ENCODE data around the gene TMPRSS3.

TMPRSS3 gene

GRCh38 chr21:42350927-42351426 lies 44.9 kb downstream of the TMPRSS3 start, which contains the start of gene TFF2:
Gene TFF2, minus strand, starts transcription at chr21:42350994. Its CDS starts 37 bp downstream, at chr21:42350957.
- DNase-seq (ENCODE audit: low read depth in 2 of 2) = no peak

- no peak for DNase-seq (ENCODE audit: low read depth in 2 of 2)
These were observed 45.4 kb downstream of the TMPRSS3 start for GRCh38 chr21:42350318-42350910.

GRCh38 chr21:42349420-42350317 lies 46.2 kb downstream of the TMPRSS3 start:
- no peak for DNase-seq (ENCODE audit: low read depth in 2 of 2)

GRCh38 chr21:42348762-42349161 lies 47.1 kb downstream of the TMPRSS3 start:
- DNase-seq (ENCODE audit: low read depth in 2 of 2) = no peak

GRCh38 chr21:42347601-42348327 lies 48.1 kb downstream of the TMPRSS3 start:
- no peak for DNase-seq (ENCODE audit: low read depth in 2 of 2)

GRCh38 chr21:42346866-42347600 lies 48.8 kb downstream of the TMPRSS3 start:
- no peak for DNase-seq (ENCODE audit: low read depth in 2 of 2)

GRCh38 chr21:42346441-42346840 lies 49.4 kb downstream of the TMPRSS3 start:
- DNase-seq (ENCODE audit: low read depth in 2 of 2) = no peak

GRCh38 chr21:42344631-42345030 lies 51.2 kb downstream of the TMPRSS3 start:
- DNase-seq (ENCODE audit: low read depth in 2 of 2) = no peak

GRCh38 chr21:42343963-42344510 lies 51.8 kb downstream of the TMPRSS3 start:
- DNase-seq (ENCODE audit: low read depth in 2 of 2) = no peak

- no peak for DNase-seq (ENCODE audit: low read depth in 2 of 2)
These were observed 52.3 kb downstream of the TMPRSS3 start for GRCh38 chr21:42343556-42343955.

- no peak for DNase-seq (ENCODE audit: low read depth in 2 of 2)
These were observed 52.8 kb downstream of the TMPRSS3 start for GRCh38 chr21:42343101-42343500.

- no peak for DNase-seq (ENCODE audit: low read depth in 2 of 2)
These were observed 53.9 kb downstream of the TMPRSS3 start for GRCh38 chr21:42341776-42342542.

GRCh38 chr21:42340187-42341050 lies 55.4 kb downstream of the TMPRSS3 start:
- no peak for DNase-seq (ENCODE audit: low read depth in 2 of 2)

GRCh38 chr21:42338729-42339715 lies 56.8 kb downstream of the TMPRSS3 start:
- no peak for DNase-seq (ENCODE audit: low read depth in 2 of 2)

GRCh38 chr21:42337830-42338728 lies 57.8 kb downstream of the TMPRSS3 start:
- DNase-seq (ENCODE audit: low read depth in 2 of 2) = peak; percentile 75 to 76

GRCh38 chr21:42337276-42337675 lies 58.6 kb downstream of the TMPRSS3 start:
- DNase-seq (ENCODE audit: low read depth in 2 of 2) = no peak

- DNase-seq (ENCODE audit: low read depth in 2 of 2) = no peak
These were observed 59.8 kb downstream of the TMPRSS3 start for GRCh38 chr21:42336054-42336453.
